DOHH2 (cell line): ENCODE measurements around the gene NUDCD2.

Experiments
- EZH2phosphoT487 ChIP-seq: fragments of 200-600 bp; sonication (generic); IDR thresholded peaks from 2 replicates; pipeline ENCODE4 v1.6.1; 2017; ENCODE audit warnings: borderline replicate concordance, mild to moderate bottlenecking, antibody characterized with exemption, low read length, moderate library complexity, mixed read lengths
- TF ChIP-seq, protein P1 (sequence below): fragments of 200-600 bp; sonication (generic); IDR thresholded peaks from one replicate; pipeline ENCODE4 v1.5.1; 2014; ENCODE audit warnings: antibody characterized with exemption, mild to moderate bottlenecking, low read depth, low read length; ENCODE audit not compliant: poor library complexity, severe bottlenecking

DNA sequence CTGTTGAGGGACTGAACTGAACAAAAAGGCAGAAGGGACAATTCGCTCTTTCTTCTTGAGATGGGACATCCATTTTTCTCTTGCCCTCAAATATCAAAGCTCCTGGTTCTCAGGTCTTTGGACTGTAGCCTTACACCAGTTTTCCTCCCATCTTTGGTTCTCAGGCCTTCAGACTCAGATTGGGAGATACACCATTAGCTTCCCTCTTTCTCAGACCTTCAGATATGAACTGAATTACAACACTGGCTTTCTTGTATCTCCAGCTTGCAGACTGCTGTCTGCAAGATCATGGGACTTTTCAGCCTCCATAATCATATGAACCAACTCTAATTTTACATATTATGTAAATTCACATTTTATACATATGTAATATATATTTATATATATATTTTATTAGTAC, 35.1 kb downstream of the NUDCD2 start:
- no peak for TF ChIP-seq EZH2phosphoT487
- TF ChIP-seq, protein P1, sequence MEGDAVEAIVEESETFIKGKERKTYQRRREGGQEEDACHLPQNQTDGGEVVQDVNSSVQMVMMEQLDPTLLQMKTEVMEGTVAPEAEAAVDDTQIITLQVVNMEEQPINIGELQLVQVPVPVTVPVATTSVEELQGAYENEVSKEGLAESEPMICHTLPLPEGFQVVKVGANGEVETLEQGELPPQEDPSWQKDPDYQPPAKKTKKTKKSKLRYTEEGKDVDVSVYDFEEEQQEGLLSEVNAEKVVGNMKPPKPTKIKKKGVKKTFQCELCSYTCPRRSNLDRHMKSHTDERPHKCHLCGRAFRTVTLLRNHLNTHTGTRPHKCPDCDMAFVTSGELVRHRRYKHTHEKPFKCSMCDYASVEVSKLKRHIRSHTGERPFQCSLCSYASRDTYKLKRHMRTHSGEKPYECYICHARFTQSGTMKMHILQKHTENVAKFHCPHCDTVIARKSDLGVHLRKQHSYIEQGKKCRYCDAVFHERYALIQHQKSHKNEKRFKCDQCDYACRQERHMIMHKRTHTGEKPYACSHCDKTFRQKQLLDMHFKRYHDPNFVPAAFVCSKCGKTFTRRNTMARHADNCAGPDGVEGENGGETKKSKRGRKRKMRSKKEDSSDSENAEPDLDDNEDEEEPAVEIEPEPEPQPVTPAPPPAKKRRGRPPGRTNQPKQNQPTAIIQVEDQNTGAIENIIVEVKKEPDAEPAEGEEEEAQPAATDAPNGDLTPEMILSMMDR, result no peak
